ENCODE results near the gene CLEC4F.

- TF ChIP-seq CTCF (IDR thresholded peaks at IDR 0.05) (no peak), POLR2A (IDR thresholded peaks at IDR 0.05) (no peak)
Observed at GRCh38 chr2:70779911-70780545, 40.4 kb downstream of the CLEC4F start.

Data from right lobe of liver (tissue), 4 donors.